Lower leg skin (tissue), 3 donors: ENCODE measurements around the gene GRB7.

ENCODE experiments used
- CTCF ChIP-seq, 3 donors: fragments of 450-650 bp; IDR thresholded peaks; one replicate each; pipeline ENCODE4 v1.5.1; 2016; ENCODE audit warnings: antibody characterized with exemption in 3 of 3, mild to moderate bottlenecking in 3 of 3, moderate library complexity in 2 of 3
- POLR2A ChIP-seq, 2 donors: fragments of 450-650 bp; IDR thresholded peaks; one replicate each; pipeline ENCODE4 v1.6.1; 2016 to 2017; ENCODE audit warnings: antibody characterized with exemption in 2 of 2, mild to moderate bottlenecking in 1 of 2, moderate library complexity in 1 of 2

- TF ChIP-seq CTCF (IDR thresholded peaks at IDR 0.05) (no peak), POLR2A (IDR thresholded peaks at IDR 0.05) (no peak)
Observed at GRCh38 chr17:39793301-39793872, 55.6 kb downstream of the GRB7 start.
